ENCODE measurements around the gene ROM1.

The ROM1 gene

DNA sequence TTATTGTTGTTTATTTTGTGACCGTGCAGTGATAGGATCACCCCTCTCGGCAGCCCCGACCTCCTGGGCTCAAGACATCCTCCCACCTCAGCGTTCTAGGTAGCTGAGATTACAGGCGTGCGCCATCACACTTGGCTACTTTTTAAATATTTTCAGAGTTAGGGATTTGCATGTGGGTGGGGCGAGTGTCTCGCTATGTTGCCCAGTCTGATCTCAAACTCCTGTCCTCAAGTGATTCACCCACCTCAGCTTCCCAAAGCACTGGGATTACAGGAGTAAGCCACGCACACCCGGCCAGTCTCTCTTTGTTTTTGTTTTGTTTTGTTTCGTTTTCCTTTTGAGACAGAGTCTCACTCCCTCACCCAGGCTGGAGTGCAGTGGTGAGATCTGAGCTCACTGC, 41.2 kb downstream of the ROM1 start:
- Histone ChIP-seq H3K9me3 (replicated peaks in 1 of 11) (no peaks in the 10 kb centered on the region), H3K27me3 (no peaks in the 10 kb centered on the region), H3K27ac (peak overlapping the region in 8 of 11 experiments; percentile 17 to 93 (median 86); a peak in 12 of 22 replicates), H3K4me2 (peak overlapping the region in 10 of 11 experiments; percentile 51 to 98 (median 92); a peak in 15 of 22 replicates), H3K9ac (peak overlapping the region in 5 of 11 experiments; percentile 0 to 97 (median 31); a peak in 3 of 22 replicates), H4K20me1 (peaks cover 0 to 19% (median 6%) of the 10 kb centered on the region in 11 experiments; a peak in 7 of 22 replicates), H3K36me3 (peaks cover 6 to 24% (median 14%) of the 10 kb centered on the region in 11 experiments), H3K4me3 (no peak overlapping the region), H3K4me1 (peaks cover 23 to 30% (median 26%) of the 10 kb centered on the region in 10 experiments)
- no peak for TF ChIP-seq Cebpa-rat (IDR thresholded peaks at IDR 0.05)

DNA sequence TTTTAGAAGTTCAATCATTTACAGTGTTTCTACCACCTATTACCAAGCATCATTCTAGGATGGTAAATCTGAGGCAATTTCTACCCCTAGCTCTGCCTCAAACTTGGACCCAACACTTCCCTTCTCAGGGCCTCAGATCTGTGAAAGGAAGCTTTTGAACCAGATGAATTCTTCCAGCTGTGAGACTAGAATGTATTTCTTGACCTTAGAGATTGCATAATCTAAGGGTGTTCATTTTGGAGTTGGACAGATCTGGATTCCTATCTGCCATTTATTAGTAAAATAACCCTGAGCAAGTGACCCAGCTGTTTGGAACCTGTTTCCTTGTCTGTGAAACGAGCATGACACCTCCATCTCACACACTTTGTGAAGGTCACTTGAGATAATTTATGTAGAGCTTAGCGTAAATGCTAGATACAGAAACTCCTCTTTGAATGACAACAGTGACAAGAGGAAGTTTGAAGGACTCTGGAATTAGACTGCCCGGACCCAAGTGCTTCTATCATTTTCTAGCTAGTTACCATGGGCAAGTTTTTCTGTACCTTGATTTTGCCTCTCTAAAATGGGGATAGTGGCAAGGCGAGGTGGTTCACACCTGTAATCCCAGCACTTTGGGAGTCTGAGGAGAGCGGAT, 43.9 kb downstream of the ROM1 start:
- Histone ChIP-seq H3K9me3 (replicated peaks in 1 of 11) (no peaks in the 10 kb centered on the region), H3K4me1 (peaks cover 6 to 14% (median 13%) of the 10 kb centered on the region in 10 experiments), H3K4me2 (no peak overlapping the region), H3K27me3 (no peaks in the 10 kb centered on the region), H3K9ac (no peak overlapping the region), H4K20me1 (peaks cover 0 to 8% (median 0%) of the 10 kb centered on the region in 11 experiments; a peak in 3 of 22 replicates), H3K4me3 (no peak overlapping the region), H3K27ac (no peak overlapping the region), H3K36me3 (peaks cover 0 to 17% (median 15%) of the 10 kb centered on the region in 11 experiments; a peak in 18 of 22 replicates)
- TF ChIP-seq Cebpa-rat (IDR thresholded peaks at IDR 0.05), result 0 out of 22 replicates have a peak, but pooled peaks of 1 of the 11 experiments have one; percentile 15

GRCh38 chr11:62664405-62665074, 51.5 kb downstream of the ROM1 start:
- TF ChIP-seq Cebpa-rat (IDR thresholded peaks at IDR 0.05), result no peak
- no peaks in the 10 kb centered on the region for H3K9me3 ChIP-seq (replicated peaks in 1 of 11)
- peak overlapping the region; percentile 83 to 98 (median 90) for H3K9ac ChIP-seq
- peaks cover 30 to 56% (median 53%) of the 10 kb centered on the region in 10 experiments for H3K4me1 ChIP-seq
- no peaks in the 10 kb centered on the region for H3K27me3 ChIP-seq
- peak overlapping the region; percentile 57 to 100 (median 77) for H3K4me2 ChIP-seq
- peak overlapping the region; percentile 63 to 94 (median 87) for H3K27ac ChIP-seq
- peak overlapping the region; percentile 68 to 94 (median 83) for H3K4me3 ChIP-seq
- peaks cover 26 to 66% (median 54%) of the 10 kb centered on the region in 11 experiments for H3K36me3 ChIP-seq
- H4K20me1 ChIP-seq, result peaks cover 0 to 46% (median 27%) of the 10 kb centered on the region in 11 experiments; a peak in 19 of 22 replicates

Measured in BLaER1 treated with 17β-estradiol and CSF1 and Interleukin-3, amounts not matched to agents 10 nM and 100 nM (cell line).